ENCODE measurements around the gene NLRP10.

Gene NLRP10

DNA sequence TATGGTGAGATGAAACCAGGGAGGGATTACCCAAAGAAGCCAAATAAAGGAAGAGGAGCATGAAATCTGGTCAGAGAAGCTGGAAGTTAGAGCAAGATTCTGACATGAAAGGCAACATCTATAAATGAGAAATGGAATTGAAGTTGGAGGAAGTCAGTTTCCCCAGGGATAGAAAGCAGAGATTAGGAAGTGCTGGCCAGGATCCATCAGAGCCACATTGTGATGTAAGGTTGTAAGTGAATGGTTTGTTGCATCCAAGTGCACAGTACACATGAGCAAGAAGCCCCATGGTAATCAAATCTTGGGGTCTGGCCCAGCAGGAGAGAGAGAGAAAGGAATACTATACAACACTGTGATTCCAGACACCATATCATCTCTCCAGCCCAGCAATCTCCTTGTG is 6.6 kb upstream of the NLRP10 start:
- no peaks in the 10 kb centered on the region for H3K27me3 ChIP-seq (ENCODE audit: low read length)
- H2AFZ ChIP-seq (ENCODE audit: low read depth, low read length, severe bottlenecking): no peak overlapping the region
- no peaks in the 10 kb centered on the region for H4K20me1 ChIP-seq (ENCODE audit: low read depth, low read length)
- H3K9me3 ChIP-seq (ENCODE audit: insufficient read depth, low read length): no peaks in the 10 kb centered on the region
- H3K9ac ChIP-seq (ENCODE audit: low read length): no peak overlapping the region
- no peak overlapping the region for H3K4me2 ChIP-seq (ENCODE audit: low read depth, low read length, poor library complexity, severe bottlenecking)
- no peaks in the 10 kb centered on the region for H3K9me2 ChIP-seq (replicated peaks; ENCODE audit: insufficient read depth, low read length)
- no peaks in the 10 kb centered on the region for H3K36me3 ChIP-seq (ENCODE audit: low read length)
- no peaks in the 10 kb centered on the region for H3K79me2 ChIP-seq (ENCODE audit: insufficient read depth, low read length)
- no peaks in the 10 kb centered on the region for H3F3A ChIP-seq (ENCODE audit: insufficient read depth)
- no peak for TF ChIP-seq EZH2phosphoT487 (conservative IDR thresholded peaks at IDR 0.05; ENCODE audit: low read length)
- TF ChIP-seq, protein P1, sequence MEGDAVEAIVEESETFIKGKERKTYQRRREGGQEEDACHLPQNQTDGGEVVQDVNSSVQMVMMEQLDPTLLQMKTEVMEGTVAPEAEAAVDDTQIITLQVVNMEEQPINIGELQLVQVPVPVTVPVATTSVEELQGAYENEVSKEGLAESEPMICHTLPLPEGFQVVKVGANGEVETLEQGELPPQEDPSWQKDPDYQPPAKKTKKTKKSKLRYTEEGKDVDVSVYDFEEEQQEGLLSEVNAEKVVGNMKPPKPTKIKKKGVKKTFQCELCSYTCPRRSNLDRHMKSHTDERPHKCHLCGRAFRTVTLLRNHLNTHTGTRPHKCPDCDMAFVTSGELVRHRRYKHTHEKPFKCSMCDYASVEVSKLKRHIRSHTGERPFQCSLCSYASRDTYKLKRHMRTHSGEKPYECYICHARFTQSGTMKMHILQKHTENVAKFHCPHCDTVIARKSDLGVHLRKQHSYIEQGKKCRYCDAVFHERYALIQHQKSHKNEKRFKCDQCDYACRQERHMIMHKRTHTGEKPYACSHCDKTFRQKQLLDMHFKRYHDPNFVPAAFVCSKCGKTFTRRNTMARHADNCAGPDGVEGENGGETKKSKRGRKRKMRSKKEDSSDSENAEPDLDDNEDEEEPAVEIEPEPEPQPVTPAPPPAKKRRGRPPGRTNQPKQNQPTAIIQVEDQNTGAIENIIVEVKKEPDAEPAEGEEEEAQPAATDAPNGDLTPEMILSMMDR (IDR thresholded peaks at IDR 0.05; ENCODE audit: insufficient read depth, low read length, poor library complexity, severe bottlenecking): no peak
- no peak overlapping the region for H3K4me3 ChIP-seq (ENCODE audit: insufficient read depth, low read length, poor library complexity, severe bottlenecking)
- H3K27ac ChIP-seq (ENCODE audit: low read depth, low read length): no peak overlapping the region

DNA sequence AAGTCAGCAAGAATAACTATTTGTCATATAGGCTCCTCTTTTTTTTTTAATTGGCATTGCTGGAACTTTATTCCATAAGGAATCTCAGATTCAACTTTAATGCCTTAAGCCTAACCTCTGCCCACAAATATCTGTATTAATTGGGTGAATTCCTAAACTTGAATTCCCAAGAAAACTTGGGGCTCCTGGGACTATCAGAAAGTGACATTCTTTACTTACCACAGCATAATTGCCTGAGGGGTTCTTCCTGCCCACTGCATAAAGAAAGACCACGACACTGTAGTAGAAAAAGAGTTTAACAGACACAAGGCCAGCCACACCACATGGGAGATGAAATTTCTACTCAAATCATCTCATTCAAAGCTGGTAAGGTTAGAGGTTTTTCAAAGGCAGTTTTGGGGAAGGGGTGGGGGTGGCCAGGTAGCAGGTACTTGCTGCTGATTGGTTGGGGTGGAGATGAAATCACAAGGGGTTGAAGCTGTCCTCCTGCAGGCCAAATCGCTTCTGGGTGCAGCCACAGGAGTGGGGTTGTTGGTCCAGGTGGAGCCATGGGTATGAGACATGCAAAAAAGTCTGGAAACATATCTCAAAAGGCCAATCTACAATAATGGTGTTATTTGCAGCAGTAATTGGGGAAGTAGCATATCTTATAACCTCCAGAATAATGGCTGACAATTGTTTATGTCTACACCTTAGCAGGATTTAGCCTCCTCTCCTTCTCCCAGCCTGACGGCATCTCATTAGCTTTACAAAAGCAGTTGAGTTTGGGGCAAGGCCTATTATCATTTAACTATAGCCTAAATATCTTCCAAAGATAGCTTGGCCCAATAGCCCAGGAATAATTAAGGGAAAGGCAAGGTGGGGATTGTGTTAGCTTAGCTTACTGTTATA is 4.8 kb upstream of the NLRP10 start:
- Histone ChIP-seq H3K9me2 (replicated peaks; ENCODE audit: insufficient read depth, low read length) (no peaks in the 10 kb centered on the region), H3K36me3 (ENCODE audit: low read length) (no peaks in the 10 kb centered on the region), H3K4me2 (ENCODE audit: low read depth, low read length, poor library complexity, severe bottlenecking) (no peak overlapping the region), H3K79me2 (ENCODE audit: insufficient read depth, low read length) (no peaks in the 10 kb centered on the region), H2AFZ (ENCODE audit: low read depth, low read length, severe bottlenecking) (no peak overlapping the region), H3K4me3 (ENCODE audit: insufficient read depth, low read length, poor library complexity, severe bottlenecking) (no peak overlapping the region), H3K9ac (ENCODE audit: low read length) (no peak overlapping the region), H3K27me3 (ENCODE audit: low read length) (no peaks in the 10 kb centered on the region), H4K20me1 (ENCODE audit: low read depth, low read length) (no peaks in the 10 kb centered on the region), H3F3A (ENCODE audit: insufficient read depth) (no peaks in the 10 kb centered on the region), H3K27ac (ENCODE audit: low read depth, low read length) (no peak overlapping the region), H3K9me3 (ENCODE audit: insufficient read depth, low read length) (no peaks in the 10 kb centered on the region)
- TF ChIP-seq, protein P1 (IDR thresholded peaks at IDR 0.05; ENCODE audit: insufficient read depth, low read length, poor library complexity, severe bottlenecking): no peak
- TF ChIP-seq EZH2phosphoT487 (conservative IDR thresholded peaks at IDR 0.05; ENCODE audit: low read length): no peak

DNA sequence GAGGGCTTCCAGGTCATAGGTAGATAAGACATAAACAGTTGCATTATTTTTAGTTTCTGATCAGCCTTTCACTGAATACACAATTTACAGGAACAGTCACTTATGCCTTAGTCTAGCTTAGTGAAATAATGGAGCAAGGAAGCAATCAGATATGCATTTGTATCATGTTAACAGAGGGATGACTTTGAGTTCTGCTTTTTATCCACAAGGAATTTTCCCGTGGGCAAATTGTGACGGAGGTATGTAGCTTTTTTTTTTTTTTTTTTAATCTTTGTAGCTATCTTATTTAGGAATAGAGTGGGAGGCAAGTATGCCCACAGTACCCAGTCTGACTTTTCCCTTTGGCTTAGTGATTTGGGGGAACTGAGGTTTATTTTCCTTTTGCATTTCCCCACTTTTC is 3.4 kb upstream of the NLRP10 start:
- H3K27ac ChIP-seq (ENCODE audit: low read depth, low read length): no peak overlapping the region
- H4K20me1 ChIP-seq (ENCODE audit: low read depth, low read length): no peaks in the 10 kb centered on the region
- H2AFZ ChIP-seq (ENCODE audit: low read depth, low read length, severe bottlenecking): no peak overlapping the region
- H3F3A ChIP-seq (ENCODE audit: insufficient read depth): no peaks in the 10 kb centered on the region
- no peaks in the 10 kb centered on the region for H3K9me2 ChIP-seq (replicated peaks; ENCODE audit: insufficient read depth, low read length)
- no peaks in the 10 kb centered on the region for H3K79me2 ChIP-seq (ENCODE audit: insufficient read depth, low read length)
- H3K27me3 ChIP-seq (ENCODE audit: low read length): no peaks in the 10 kb centered on the region
- no peak overlapping the region for H3K4me2 ChIP-seq (ENCODE audit: low read depth, low read length, poor library complexity, severe bottlenecking)
- H3K4me3 ChIP-seq (ENCODE audit: insufficient read depth, low read length, poor library complexity, severe bottlenecking): no peak overlapping the region
- H3K9ac ChIP-seq (ENCODE audit: low read length): no peak overlapping the region
- no peaks in the 10 kb centered on the region for H3K36me3 ChIP-seq (ENCODE audit: low read length)
- TF ChIP-seq EZH2phosphoT487 (conservative IDR thresholded peaks at IDR 0.05; ENCODE audit: low read length): no peak
- TF ChIP-seq, protein P1 (IDR thresholded peaks at IDR 0.05; ENCODE audit: insufficient read depth, low read length, poor library complexity, severe bottlenecking): no peak
- H3K9me3 ChIP-seq (ENCODE audit: insufficient read depth, low read length): no peaks in the 10 kb centered on the region

Data from SU-DHL-6 (cell line).